ENCODE measurements around the gene HSPA1B. TPM values are rescaled to one million over a fixed set of nuclear protein-coding genes. Genes with fewer than 3 reads are reported as not detected.
A peak's percentile ranks its signal among the peaks of the same experiment; 100 is the strongest.
"Not testable (repeated sequence)": the region's sequence is repeated elsewhere in the genome, so short reads cannot be mapped to it uniquely, and the experiment has no call there.

HSPA1B gene
- total RNA-seq, 1 experiment from 2014 or later: 131 TPM

- peak within 1 kb of the TSS; percentile 65 for H3K4me3 ChIP-seq (ENCODE audit: low read depth, low read length, poor library complexity, severe bottlenecking)
- DNase-seq (ENCODE audit: low spot score): peak; percentile 99
- H3K27ac ChIP-seq (ENCODE audit: low read depth, low read length, poor library complexity, severe bottlenecking): peak within 1 kb of the TSS; percentile 99
- no peaks in the 10 kb centered on the region for H3K36me3 ChIP-seq (ENCODE audit: insufficient read depth, low read length, poor library complexity, severe bottlenecking)
- peaks cover 14% of the 10 kb centered on the region for H3K4me1 ChIP-seq (ENCODE audit: insufficient read depth, low read length, poor library complexity, severe bottlenecking)
- no peaks in the 10 kb centered on the region for H3K27me3 ChIP-seq (replicated peaks; ENCODE audit: insufficient read depth, low read depth, low read length, poor library complexity)
- intact Hi-C loops (cut with micrococcal nuclease; ENCODE audit: unreplicated experiment): no loop called here
- no peaks in the 10 kb centered on the region for H3K9me3 ChIP-seq (ENCODE audit: low read depth, low read length, poor library complexity, severe bottlenecking)
- TF ChIP-seq CTCF (conservative IDR thresholded peaks at IDR 0.05; ENCODE audit: low read depth, low read length) (no peak), EZH2 (IDR thresholded peaks at IDR 0.05; ENCODE audit: borderline replicate concordance, low read depth, low read length, poor library complexity, severe bottlenecking) (no peak)
- ChIA-PET POLR2A (ENCODE audit: low non-redundant PET) (interaction anchor here (0.6 to 1.1 kb wide), 6 partner anchors 9 to 75 kb away, joined by 3 to 12 read pairs (median 4); partner anchors contain the start of genes LSM2, MSH5 and VARS1), CTCF (interaction anchor here (0.5 to 1.5 kb wide), 4 partner anchors 8 to 62 kb away, joined by 3 to 15 read pairs (median 4); partner anchors contain the start of gene LSM2)
- no TSS peak for BruUV-seq (replicated peaks)
Measured at GRCh38 chr6:31815025-31815838, 12.3 kb upstream of the HSPA1B start, which contains the start of the genes HSPA1A and HSPA1L. HSPA1A (plus strand) TSS chr6:31815543; CDS start chr6:31815757, 214 bp downstream. HSPA1L (minus strand) TSS chr6:31815283; CDS start chr6:31811972, 3,311 bp downstream.

GRCh38 chr6:31817133-31817928 is 10.2 kb upstream of the HSPA1B start:
- TF ChIP-seq CTCF (conservative IDR thresholded peaks at IDR 0.05; ENCODE audit: low read depth, low read length): peak; percentile 32; the same call in 1 of the 2 replicates
- Histone ChIP-seq H3K4me1 (ENCODE audit: insufficient read depth, low read length, poor library complexity, severe bottlenecking) (peaks cover 14% of the 10 kb centered on the region), H3K4me3 (ENCODE audit: low read depth, low read length, poor library complexity, severe bottlenecking) (peak overlapping the region; percentile 50), H3K27ac (ENCODE audit: low read depth, low read length, poor library complexity, severe bottlenecking) (peak overlapping the region; percentile 12)
- TSS peak; percentile 73 for BruUV-seq (replicated peaks)
- POLR2A ChIA-PET (ENCODE audit: low non-redundant PET); DNase-seq (ENCODE audit: low spot score); intact Hi-C loops (cut with micrococcal nuclease; ENCODE audit: unreplicated experiment); H3K36me3 ChIP-seq (ENCODE audit: insufficient read depth, low read length, poor library complexity, severe bottlenecking); CTCF ChIA-PET; H3K27me3 ChIP-seq (replicated peaks; ENCODE audit: insufficient read depth, low read depth, low read length, poor library complexity); H3K9me3 ChIP-seq (ENCODE audit: low read depth, low read length, poor library complexity, severe bottlenecking): not testable (repeated sequence)

DNA sequence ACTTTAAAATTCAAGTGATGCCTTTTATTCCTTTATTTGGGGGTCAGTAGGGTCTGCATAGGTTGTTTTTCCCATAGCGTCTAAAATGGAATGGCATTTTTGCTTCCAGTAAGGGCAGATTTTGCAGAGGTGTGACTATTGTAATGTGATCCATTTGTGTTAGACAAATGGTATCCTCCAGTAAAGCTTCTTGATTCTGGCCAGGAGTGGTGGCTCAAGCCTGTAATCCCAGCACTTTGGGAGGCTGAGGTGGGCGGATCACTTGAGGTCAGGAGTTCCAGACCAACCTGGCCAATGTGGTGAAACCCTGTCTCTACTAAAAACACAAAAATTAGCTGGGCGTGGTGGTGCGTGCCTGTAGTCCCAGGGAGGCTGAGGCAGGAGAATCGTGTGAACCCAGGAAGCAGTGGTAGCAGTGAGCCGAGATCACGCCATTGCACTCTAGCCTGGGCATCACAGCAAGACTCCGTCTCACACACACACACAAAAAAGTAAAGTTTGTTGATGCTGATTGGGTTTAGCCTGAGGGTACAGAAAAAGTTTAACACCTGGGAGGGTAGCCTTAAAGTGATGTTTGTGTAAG is 9.5 kb upstream of the HSPA1B start:
- H3K27me3 ChIP-seq (replicated peaks; ENCODE audit: insufficient read depth, low read depth, low read length, poor library complexity); CTCF ChIA-PET; intact Hi-C loops (cut with micrococcal nuclease; ENCODE audit: unreplicated experiment); DNase-seq (ENCODE audit: low spot score); POLR2A ChIA-PET (ENCODE audit: low non-redundant PET); H3K36me3 ChIP-seq (ENCODE audit: insufficient read depth, low read length, poor library complexity, severe bottlenecking); H3K9me3 ChIP-seq (ENCODE audit: low read depth, low read length, poor library complexity, severe bottlenecking); BruUV-seq (replicated peaks): not testable (repeated sequence)
- Histone ChIP-seq H3K4me3 (ENCODE audit: low read depth, low read length, poor library complexity, severe bottlenecking) (peak overlapping the region; percentile 50), H3K27ac (ENCODE audit: low read depth, low read length, poor library complexity, severe bottlenecking) (peak overlapping the region; percentile 12), H3K4me1 (ENCODE audit: insufficient read depth, low read length, poor library complexity, severe bottlenecking) (peaks cover 14% of the 10 kb centered on the region)

All from A673 (cell line).